ENCODE measurements around the gene ADARB2. TPM values are rescaled to one million over a fixed set of nuclear protein-coding genes. Genes with fewer than 3 reads are reported as not detected.

The ADARB2 gene
- total and polyA plus RNA-seq, 2 experiments from 2014 or later = 0.13 to 0.48 TPM

GRCh38 chr10:1576467-1577372 lies 160.6 kb downstream of the ADARB2 start:
- DNase-seq (ENCODE audit: low spot score) = no peak
- no peak overlapping the region for H3K4me2 ChIP-seq
- H3K4me3 ChIP-seq = no peak overlapping the region
- H3K36me3 ChIP-seq (replicated peaks; ENCODE audit: insufficient read depth, low read depth) = no peaks in the 10 kb centered on the region
- no peaks in the 10 kb centered on the region for H3K4me1 ChIP-seq (ENCODE audit: insufficient read depth)
- no peaks in the 10 kb centered on the region for H3K9me3 ChIP-seq (ENCODE audit: low read depth)
- H3K27me3 ChIP-seq = no peaks in the 10 kb centered on the region
- no peak overlapping the region for H3K27ac ChIP-seq
- WGBS (ENCODE audit: low lambda C conversion rate, missing lambda C conversion rate) = 91% methylated on average over 16 of the region's 16 CpGs
- H3K79me2 ChIP-seq = no peaks in the 10 kb centered on the region
- H4K20me1 ChIP-seq (ENCODE audit: insufficient read depth, poor library complexity, severe bottlenecking) = no peaks in the 10 kb centered on the region
- H2AFZ ChIP-seq = no peak overlapping the region
- no peaks in the 10 kb centered on the region for H3K9me2 ChIP-seq (replicated peaks; ENCODE audit: insufficient read depth)
- TF ChIP-seq EZH2phosphoT487 (IDR thresholded peaks at IDR 0.05; ENCODE audit: low read depth, severe bottlenecking, unreplicated experiment) (no peak), EZH2 (IDR thresholded peaks at IDR 0.05; ENCODE audit: borderline replicate concordance) (no peak), CTCF (IDR thresholded peaks at IDR 0.05; ENCODE audit: poor library complexity) (no peak)

DNA sequence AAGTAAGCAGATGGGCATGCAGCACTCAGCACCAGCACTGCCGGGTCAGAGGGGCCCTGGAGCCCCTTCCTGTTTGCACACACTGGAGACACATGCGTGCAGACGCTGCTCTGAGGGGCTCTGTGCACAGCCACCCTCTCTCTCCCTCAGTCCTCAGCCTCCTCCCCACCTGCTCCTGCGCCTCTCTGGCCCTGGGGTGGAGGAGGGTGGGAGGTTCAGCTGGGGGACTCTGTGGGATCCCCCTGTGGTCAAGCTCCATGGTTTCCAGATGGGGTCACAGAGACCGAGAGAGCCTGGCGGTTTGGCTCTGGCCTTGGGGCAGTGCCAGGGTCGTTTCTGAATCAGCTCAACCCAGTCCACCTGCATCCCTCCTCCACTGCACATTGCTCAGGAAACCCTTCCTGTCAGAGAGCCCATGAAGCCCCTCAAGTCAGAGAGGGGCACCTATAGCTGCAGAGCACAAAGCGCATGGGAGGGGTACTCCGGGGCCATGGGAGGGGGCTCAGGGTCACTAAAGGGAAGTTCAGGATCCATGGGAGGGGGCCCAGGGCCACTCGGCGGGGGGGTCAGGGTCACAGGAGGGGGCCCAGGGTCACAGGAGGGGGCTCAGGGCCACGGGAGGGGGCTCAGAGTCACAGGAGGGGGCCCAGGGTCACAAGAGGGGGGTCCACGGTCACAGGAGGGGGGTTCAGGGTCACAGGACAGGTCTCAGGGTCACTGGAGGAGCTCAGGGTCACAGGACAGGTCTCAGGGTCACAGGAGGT lies 161.7 kb downstream of the ADARB2 start:
- no peaks in the 10 kb centered on the region for H3K9me2 ChIP-seq (replicated peaks; ENCODE audit: insufficient read depth)
- TF ChIP-seq EZH2phosphoT487 (IDR thresholded peaks at IDR 0.05; ENCODE audit: low read depth, severe bottlenecking, unreplicated experiment) (no peak), CTCF (IDR thresholded peaks at IDR 0.05; ENCODE audit: poor library complexity) (no peak), EZH2 (IDR thresholded peaks at IDR 0.05; ENCODE audit: borderline replicate concordance) (no peak)
- H3K9me3 ChIP-seq (ENCODE audit: low read depth) = no peaks in the 10 kb centered on the region
- no peaks in the 10 kb centered on the region for H3K36me3 ChIP-seq (replicated peaks; ENCODE audit: insufficient read depth, low read depth)
- H4K20me1 ChIP-seq (ENCODE audit: insufficient read depth, poor library complexity, severe bottlenecking) = no peaks in the 10 kb centered on the region
- WGBS (ENCODE audit: low lambda C conversion rate, missing lambda C conversion rate) = 75% methylated on average over 10 of the region's 13 CpGs
- DNase-seq (ENCODE audit: low spot score) = no peak
- no peaks in the 10 kb centered on the region for H3K27me3 ChIP-seq
- no peak overlapping the region for H2AFZ ChIP-seq
- H3K79me2 ChIP-seq = no peaks in the 10 kb centered on the region
- no peak overlapping the region for H3K4me3 ChIP-seq
- no peak overlapping the region for H3K4me2 ChIP-seq
- H3K27ac ChIP-seq = no peak overlapping the region
- H3K4me1 ChIP-seq (ENCODE audit: insufficient read depth) = no peaks in the 10 kb centered on the region

- Histone ChIP-seq H3K27ac (no peak overlapping the region), H3K4me1 (ENCODE audit: insufficient read depth) (no peaks in the 10 kb centered on the region), H3K4me2 (no peak overlapping the region), H3K79me2 (no peaks in the 10 kb centered on the region), H3K36me3 (replicated peaks; ENCODE audit: insufficient read depth, low read depth) (no peaks in the 10 kb centered on the region), H3K9me3 (ENCODE audit: low read depth) (no peaks in the 10 kb centered on the region), H3K9me2 (replicated peaks; ENCODE audit: insufficient read depth) (no peaks in the 10 kb centered on the region), H3K4me3 (no peak overlapping the region), H3K27me3 (no peaks in the 10 kb centered on the region), H4K20me1 (ENCODE audit: insufficient read depth, poor library complexity, severe bottlenecking) (no peaks in the 10 kb centered on the region), H2AFZ (no peak overlapping the region)
- no peak for DNase-seq (ENCODE audit: low spot score)
- WGBS (ENCODE audit: low lambda C conversion rate, missing lambda C conversion rate) = 92% methylated on average over 2 of the region's 2 CpGs
- no peak for TF ChIP-seq EZH2 (IDR thresholded peaks at IDR 0.05; ENCODE audit: borderline replicate concordance)
- TF ChIP-seq CTCF (IDR thresholded peaks at IDR 0.05; ENCODE audit: poor library complexity) = no peak
- TF ChIP-seq EZH2phosphoT487 (IDR thresholded peaks at IDR 0.05; ENCODE audit: low read depth, severe bottlenecking, unreplicated experiment) = no peak
Measured at GRCh38 chr10:1574719-1575118, 162.6 kb downstream of the ADARB2 start.

All from hepatocyte (in vitro differentiated cells).